Stomach (tissue), 4 donors: Measurements from ENCODE around the gene SLC24A4.

ENCODE experiments used
- POLR2A ChIP-seq, 4 donors: fragments of 450-650 bp; IDR thresholded peaks; one replicate each; pipeline ENCODE4 v1.6.1; 2016; ENCODE audit warnings: antibody characterized with exemption in 4 of 4, control low read depth in 2 of 4, mild to moderate bottlenecking in 1 of 4, moderate library complexity in 1 of 4
- POLR2AphosphoS5 ChIP-seq, 3 donors: sonication (generic); formaldehyde crosslinking; IDR thresholded peaks; one replicate each; pipeline ENCODE4 v1.6.1; 2016; ENCODE audit warnings: antibody characterized with exemption in 3 of 3
- TF ChIP-seq, protein P1 (sequence below), 7 experiments: fragments of 450-650 bp in 4 of 7; fragments of 200-600 bp in 3 of 7; sonication (generic) in 3 of 7; IDR thresholded peaks; one replicate each; pipeline ENCODE4 v1.5.1; 2016 to 2019; ENCODE audit warnings: antibody characterized with exemption in 7 of 7, control low read depth in 2 of 7, mild to moderate bottlenecking in 1 of 7

GRCh38 chr14:92373336-92373735 is 50.4 kb downstream of the SLC24A4 start:
- no peak for TF ChIP-seq POLR2A (IDR thresholded peaks at IDR 0.05)
- TF ChIP-seq, protein P1, sequence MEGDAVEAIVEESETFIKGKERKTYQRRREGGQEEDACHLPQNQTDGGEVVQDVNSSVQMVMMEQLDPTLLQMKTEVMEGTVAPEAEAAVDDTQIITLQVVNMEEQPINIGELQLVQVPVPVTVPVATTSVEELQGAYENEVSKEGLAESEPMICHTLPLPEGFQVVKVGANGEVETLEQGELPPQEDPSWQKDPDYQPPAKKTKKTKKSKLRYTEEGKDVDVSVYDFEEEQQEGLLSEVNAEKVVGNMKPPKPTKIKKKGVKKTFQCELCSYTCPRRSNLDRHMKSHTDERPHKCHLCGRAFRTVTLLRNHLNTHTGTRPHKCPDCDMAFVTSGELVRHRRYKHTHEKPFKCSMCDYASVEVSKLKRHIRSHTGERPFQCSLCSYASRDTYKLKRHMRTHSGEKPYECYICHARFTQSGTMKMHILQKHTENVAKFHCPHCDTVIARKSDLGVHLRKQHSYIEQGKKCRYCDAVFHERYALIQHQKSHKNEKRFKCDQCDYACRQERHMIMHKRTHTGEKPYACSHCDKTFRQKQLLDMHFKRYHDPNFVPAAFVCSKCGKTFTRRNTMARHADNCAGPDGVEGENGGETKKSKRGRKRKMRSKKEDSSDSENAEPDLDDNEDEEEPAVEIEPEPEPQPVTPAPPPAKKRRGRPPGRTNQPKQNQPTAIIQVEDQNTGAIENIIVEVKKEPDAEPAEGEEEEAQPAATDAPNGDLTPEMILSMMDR (IDR thresholded peaks at IDR 0.05): no peak
- no peak for TF ChIP-seq POLR2AphosphoS5 (IDR thresholded peaks at IDR 0.05)
